ENCODE results near the gene NCAM2. TPM values are rescaled to one million over a fixed set of nuclear protein-coding genes. Genes with fewer than 3 reads are reported as not detected.

The NCAM2 gene
- polyA plus RNA-seq, 3 donors: not detected

- no CpG with 5 or more reads among the region's 3 CpGs for WGBS (ENCODE audit: insufficient coverage)
- Histone ChIP-seq H3K36me3 (replicated peaks in 1 of 2; ENCODE audit: control insufficient read depth in 1 of 2, insufficient read depth in 2 of 2, low read length in 2 of 2) (no peaks in the 10 kb centered on the region), H2AFZ (ENCODE audit: insufficient read depth, low read depth, low read length, poor library complexity, severe bottlenecking) (no peak overlapping the region), H3K27ac (ENCODE audit: low read depth in 1 of 2, low read length in 2 of 2) (no peak overlapping the region), H3K27me3 (ENCODE audit: control insufficient read depth in 2 of 2, insufficient read depth in 2 of 2, low read length in 2 of 2) (no peaks in the 10 kb centered on the region), H4K20me1 (ENCODE audit: insufficient read depth, low read length) (no peaks in the 10 kb centered on the region), H3K4me2 (replicated peaks; ENCODE audit: extremely low read depth, low read length, poor library complexity, severe bottlenecking) (no peak overlapping the region), H3K79me2 (ENCODE audit: insufficient read depth, low read length) (no peaks in the 10 kb centered on the region), H3K4me3 (replicated peaks in 1 of 3; ENCODE audit: low read depth in 2 of 3, low read length in 3 of 3) (no peak overlapping the region), H3K9me3 (replicated peaks in 1 of 2; ENCODE audit: control insufficient read depth in 1 of 2, insufficient read depth in 1 of 2, low read length in 2 of 2) (peaks cover 7 to 12% of the 10 kb centered on the region in 2 donors), H3K9ac (ENCODE audit: insufficient read depth, low read length, poor library complexity, severe bottlenecking) (no peak overlapping the region), H3K4me1 (ENCODE audit: control insufficient read depth in 1 of 2, insufficient read depth in 2 of 2, low read length in 2 of 2) (no peaks in the 10 kb centered on the region)
- no peak overlapping the region for H3K27ac Mint-ChIP-seq
- no peak overlapping the region for H3K4me3 Mint-ChIP-seq
- H3K9me3 Mint-ChIP-seq: peaks cover 3 to 9% (median 6%) of the 10 kb centered on the region in 7 donors
- no peak for TF ChIP-seq CTCF (IDR thresholded peaks at IDR 0.05)
- H3K27me3 Mint-ChIP-seq (ENCODE audit: low read depth in 3 of 3): no peaks in the 10 kb centered on the region
- no peak for DNase-seq
- no peaks in the 10 kb centered on the region for H3K4me1 Mint-ChIP-seq
- H3K36me3 Mint-ChIP-seq: no peaks in the 10 kb centered on the region
- intact Hi-C loops (cut with micrococcal nuclease): no loop called here
Observed at GRCh38 chr21:21406921-21407320, 408.7 kb downstream of the NCAM2 start.

- H3K4me2 ChIP-seq (replicated peaks; ENCODE audit: extremely low read depth, low read length, poor library complexity, severe bottlenecking): no peak overlapping the region
- peaks cover 0 to 4% of the 10 kb centered on the region in 2 donors for H3K9me3 ChIP-seq (replicated peaks in 1 of 2; ENCODE audit: control insufficient read depth in 1 of 2, insufficient read depth in 1 of 2, low read length in 2 of 2)
- no peak overlapping the region for H2AFZ ChIP-seq (ENCODE audit: insufficient read depth, low read depth, low read length, poor library complexity, severe bottlenecking)
- no peak overlapping the region for H3K4me3 Mint-ChIP-seq
- no peak overlapping the region for H3K27ac ChIP-seq (ENCODE audit: low read depth in 1 of 2, low read length in 2 of 2)
- DNase-seq: no peak
- H3K36me3 ChIP-seq (replicated peaks in 1 of 2; ENCODE audit: control insufficient read depth in 1 of 2, insufficient read depth in 2 of 2, low read length in 2 of 2): no peaks in the 10 kb centered on the region
- WGBS (ENCODE audit: insufficient coverage): 94% methylated on average over 2 of the region's 6 CpGs
- no peaks in the 10 kb centered on the region for H3K4me1 Mint-ChIP-seq
- peaks cover 0 to 10% (median 5%) of the 10 kb centered on the region in 7 donors for H3K9me3 Mint-ChIP-seq
- no peaks in the 10 kb centered on the region for H3K79me2 ChIP-seq (ENCODE audit: insufficient read depth, low read length)
- H3K4me3 ChIP-seq (replicated peaks in 1 of 3; ENCODE audit: low read depth in 2 of 3, low read length in 3 of 3): no peak overlapping the region
- H3K27ac Mint-ChIP-seq: no peak overlapping the region
- no peak for TF ChIP-seq CTCF (IDR thresholded peaks at IDR 0.05)
- no peak overlapping the region for H3K9ac ChIP-seq (ENCODE audit: insufficient read depth, low read length, poor library complexity, severe bottlenecking)
- H4K20me1 ChIP-seq (ENCODE audit: insufficient read depth, low read length): no peaks in the 10 kb centered on the region
- no peaks in the 10 kb centered on the region for H3K4me1 ChIP-seq (ENCODE audit: control insufficient read depth in 1 of 2, insufficient read depth in 2 of 2, low read length in 2 of 2)
- H3K36me3 Mint-ChIP-seq: no peaks in the 10 kb centered on the region
- no peaks in the 10 kb centered on the region for H3K27me3 ChIP-seq (ENCODE audit: control insufficient read depth in 2 of 2, insufficient read depth in 2 of 2, low read length in 2 of 2)
- H3K27me3 Mint-ChIP-seq (ENCODE audit: low read depth in 3 of 3): peaks cover 0 to 2% (median 0%) of the 10 kb centered on the region in 3 donors
- intact Hi-C loops (cut with micrococcal nuclease): no loop called here
Observed at GRCh38 chr21:21412096-21412495, 413.9 kb downstream of the NCAM2 start.

Data from CD14-positive monocyte (primary cell).